NCI-H2171 treated with DMSO at 0.1 percent for 48 hours (cell line): Measurements from ENCODE around the gene BICRAL.
"Not testable (repeated sequence)": the region's sequence is repeated elsewhere in the genome, so short reads cannot be mapped to it uniquely, and the experiment has no call there.

Experiments used
- DNase-seq: peaks from one replicate; lab custom pipeline; 2025; lab: John Stamatoyannopoulos, UW

Gene BICRAL

GRCh38 chr6:42781796-42782688 is at the start of gene BICRAL:
BICRAL (plus strand) TSS chr6:42782052; CDS start chr6:42822023, 39,971 bp downstream.
- peak; percentile 85 for DNase-seq

- not testable (repeated sequence) for DNase-seq
Observed at GRCh38 chr6:42733867-42734481, 47.9 kb upstream of the BICRAL start.

- no peak for DNase-seq
Observed at GRCh38 chr6:42735976-42736375, 45.9 kb upstream of the BICRAL start.

- no peak for DNase-seq
Observed at GRCh38 chr6:42740725-42741124, 41.1 kb upstream of the BICRAL start.

GRCh38 chr6:42742116-42742894 is 39.5 kb upstream of the BICRAL start:
- DNase-seq = peak; percentile 100

GRCh38 chr6:42744351-42744893 is 37.4 kb upstream of the BICRAL start:
- no peak for DNase-seq

GRCh38 chr6:42745083-42745639 is 36.7 kb upstream of the BICRAL start:
- peak; percentile 33 for DNase-seq

GRCh38 chr6:42745640-42746462 is 36.0 kb upstream of the BICRAL start, which contains the start of gene TBCC:
TBCC (minus strand) TSS chr6:42746103; CDS start chr6:42746073, 30 bp downstream.
- DNase-seq = peak; percentile 98

GRCh38 chr6:42746463-42747391 is 35.1 kb upstream of the BICRAL start:
- DNase-seq = peak; percentile 89

GRCh38 chr6:42748203-42748898 is 33.5 kb upstream of the BICRAL start:
- DNase-seq = no peak

GRCh38 chr6:42751055-42751454 is 30.8 kb upstream of the BICRAL start:
- DNase-seq = no peak

- DNase-seq = no peak
Observed at GRCh38 chr6:42754759-42755158, 27.1 kb upstream of the BICRAL start.

- DNase-seq = no peak
Observed at GRCh38 chr6:42756722-42757121, 25.1 kb upstream of the BICRAL start.

- DNase-seq = no peak
Observed at GRCh38 chr6:42758756-42759430, 23.0 kb upstream of the BICRAL start.

- no peak for DNase-seq
Observed at GRCh38 chr6:42761287-42762067, 20.4 kb upstream of the BICRAL start.

- DNase-seq = no peak
Observed at GRCh38 chr6:42762426-42762859, 19.4 kb upstream of the BICRAL start.

GRCh38 chr6:42762950-42763349 is 18.9 kb upstream of the BICRAL start:
- DNase-seq = no peak
